GM12878 (cell line): ENCODE results near the gene ITGA6. TPM values are rescaled to one million over a fixed set of nuclear protein-coding genes. Genes with fewer than 3 reads are reported as not detected.

Source experiments
- ATAC-seq: fragments of 200-7000 bp; cut with Tn5 transposase; 3 replicates; pipeline ENCODE4 v1.9.1; 2020; ENCODE audit warnings: mild to moderate bottlenecking, moderate library complexity
- BruUV-seq: library from RNA; stranded (reverse); fragments of 400-500 nt; replicated peaks from 2 replicates; lab custom pipeline; 2021; lab: Mats Ljungman, UMichigan
- CTCF ChIA-PET: fragments of 300-600 bp; sonication (Branson Sonifier 250); formaldehyde crosslinking; extraction: SDS; loops from one replicate; lab custom pipeline; 2021; ENCODE audit warnings: inconsistent platforms; lab: Yijun Ruan, JAX
- POLR2A ChIA-PET: fragments of 350-600 bp; formaldehyde crosslinking; extraction: SDS; loops from one replicate; lab custom pipeline; 2021; ENCODE audit warnings: inconsistent platforms; lab: Charles Lee
- RAD21 ChIA-PET: fragments of 300-600 bp; sonication (Branson Sonifier 250); formaldehyde crosslinking; loops from one replicate; lab custom pipeline; 2023; ENCODE audit warnings: antibody characterized with exemption; ENCODE audit not compliant: unreplicated experiment; lab: Charles Lee
- SMC1A ChIA-PET: fragments of 300-600 bp; sonication (Branson Sonifier 250); formaldehyde crosslinking; loops from one replicate; lab custom pipeline; 2023; ENCODE audit not compliant: unreplicated experiment, uncharacterized antibody; lab: Charles Lee
- DNase-seq: peaks from one replicate; pipeline ENCODE4 v3.0.0-alpha.2; 2011; ENCODE audit warnings: low read depth, low spot score
- FAIRE-seq: peaks from 3 replicates; lab custom pipeline; 2011; peaks lifted over from hg19 to GRCh38; lab: Jason Lieb, UNC
- H2AFZ ChIP-seq: 2 replicates; pipeline ENCODE4 v1.6.0; 2011; ENCODE audit warnings: low read depth, low read length, control low read depth; ENCODE audit not compliant: control insufficient read depth
- H3K27ac ChIP-seq: 2 replicates; pipeline ENCODE4 v1.5.1; 2011; ENCODE audit warnings: control low read depth; ENCODE audit not compliant: control insufficient read depth, insufficient read depth
- H3K27me3 ChIP-seq, 2 experiments: replicated peaks in 1 of 2; 2 replicates each; pipeline versions ENCODE4 v1.6.0 to v1.6.1; 2011; ENCODE audit warnings: low read length in 1 of 2; ENCODE audit not compliant: control insufficient read depth in 2 of 2, insufficient read depth in 2 of 2
- H3K36me3 ChIP-seq, 2 experiments: 2 replicates each; pipeline ENCODE4 v1.5.1; 2011; ENCODE audit warnings: low read length in 1 of 2; ENCODE audit not compliant: control insufficient read depth in 2 of 2, insufficient read depth in 2 of 2
- H3K4me1 ChIP-seq: 2 replicates; pipeline ENCODE4 v1.6.1; 2011; ENCODE audit warnings: mild to moderate bottlenecking, low read length, moderate library complexity, mixed read lengths; ENCODE audit not compliant: control insufficient read depth, insufficient read depth
- H3K4me2 ChIP-seq: 2 replicates; pipeline ENCODE4 v1.6.0; 2011; ENCODE audit warnings: control low read depth; ENCODE audit not compliant: control insufficient read depth, insufficient read depth
- H3K4me3 ChIP-seq: fragments of 200-600 bp; sonication (generic); 2 replicates; pipeline ENCODE4 v1.5.1; 2016
- H3K79me2 ChIP-seq: 2 replicates; pipeline ENCODE4 v1.6.0; 2011; ENCODE audit warnings: low read length; ENCODE audit not compliant: control insufficient read depth, insufficient read depth
- H3K9ac ChIP-seq: 2 replicates; pipeline ENCODE4 v1.8.0; 2011; ENCODE audit warnings: low read length, control low read depth, mixed read lengths; ENCODE audit not compliant: control insufficient read depth, insufficient read depth
- H3K9me3 ChIP-seq: replicated peaks from 3 replicates; pipeline ENCODE4 v1.5.1; 2011; ENCODE audit warnings: mild to moderate bottlenecking, low read length; ENCODE audit not compliant: control insufficient read depth, insufficient read depth
- H4K20me1 ChIP-seq: 2 replicates; pipeline ENCODE4 v1.6.0; 2011; ENCODE audit not compliant: control insufficient read depth, insufficient read depth
- BACH1 ChIP-seq: fragments of 450-650 bp; IDR thresholded peaks from 2 replicates; pipeline ENCODE4 v1.6.1; 2017; ENCODE audit warnings: mild to moderate bottlenecking, borderline replicate concordance
- E2F8 ChIP-seq: fragments of 450-650 bp; IDR thresholded peaks from 2 replicates; pipeline ENCODE4 v1.6.1; 2018; ENCODE audit warnings: mild to moderate bottlenecking, low read depth, moderate library complexity; ENCODE audit not compliant: partially characterized antibody
- EZH2 ChIP-seq: IDR thresholded peaks from 2 replicates; pipeline ENCODE4 v1.6.1; 2012; ENCODE audit warnings: low read depth, mild to moderate bottlenecking, control low read depth, inconsistent platforms, low read length, borderline replicate concordance; ENCODE audit not compliant: control insufficient read depth
- HDAC2 ChIP-seq: fragments of 200-600 bp; sonication (generic); IDR thresholded peaks from 2 replicates; pipeline ENCODE4 v1.6.1; 2017
- IKZF1 ChIP-seq: fragments of 450-650 bp; conservative IDR thresholded peaks from 2 replicates; pipeline ENCODE4 v1.6.1; 2017; ENCODE audit warnings: antibody characterized with exemption, mild to moderate bottlenecking
- MXI1 ChIP-seq: fragments of 150-350 bp; IDR thresholded peaks from 2 replicates; pipeline ENCODE4 v1.6.1; 2011; ENCODE audit warnings: low read depth, mild to moderate bottlenecking, inconsistent platforms, low read length, improper control_type of control experiment
- MYB ChIP-seq: fragments of 150-350 bp; IDR thresholded peaks from 2 replicates; pipeline ENCODE4 v1.6.1; 2014; ENCODE audit warnings: mild to moderate bottlenecking, low read depth, low read length, borderline replicate concordance
- PAX5 ChIP-seq: IDR thresholded peaks from 2 replicates; pipeline ENCODE4 v1.6.1; 2011; ENCODE audit warnings: low read depth, low read length, borderline replicate concordance
- PAX8 ChIP-seq: fragments of 450-650 bp; IDR thresholded peaks from 2 replicates; pipeline ENCODE4 v1.6.1; 2017; ENCODE audit warnings: mild to moderate bottlenecking, moderate library complexity
- POLR2AphosphoS5 ChIP-seq: IDR thresholded peaks from 2 replicates; pipeline ENCODE4 v1.6.1; 2011; ENCODE audit warnings: mild to moderate bottlenecking, low read length, inconsistent platforms
- RELB ChIP-seq: fragments of 450-650 bp; IDR thresholded peaks from 2 replicates; pipeline ENCODE4 v1.6.1; 2017; ENCODE audit warnings: low read depth, mild to moderate bottlenecking, moderate library complexity
- SREBF2 ChIP-seq: IDR thresholded peaks from 2 replicates; pipeline ENCODE4 v1.6.1; 2012; ENCODE audit warnings: mild to moderate bottlenecking, low read length
- YY1 ChIP-seq: IDR thresholded peaks from 2 replicates; pipeline ENCODE4 v1.6.1; 2011; ENCODE audit warnings: low read depth, mild to moderate bottlenecking, low read length
- ZNF622 ChIP-seq: fragments of 450-650 bp; IDR thresholded peaks from 2 replicates; pipeline ENCODE4 v1.6.1; 2017; ENCODE audit warnings: mild to moderate bottlenecking, inconsistent platforms
- WGBS: methylation state at CpG from one replicate; pipeline ENCODE4 v1.1.6; 2016; ENCODE audit warnings: low lambda C conversion rate; ENCODE audit not compliant: insufficient replicate concordance, insufficient coverage; ENCODE audit errors: missing lambda C conversion rate; 5-methylcytosine and 5-hydroxymethylcytosine counted together
- in situ Hi-C: fragments of 300-500 bp; cut with MboI; formaldehyde crosslinking; loops from 9 replicates; pipeline ENCODE4 v1.14.3; 2018; ENCODE audit warnings: mixed read lengths
- intact Hi-C: fragments of 100-400 bp; cut with micrococcal nuclease; formaldehyde crosslinking; loops from one replicate; pipeline ENCODE4 v1.14.2; 2022; ENCODE audit not compliant: unreplicated experiment
- polyA plus RNA-seq, 11 experiments: library from polyadenylated mRNA; depleted of rRNA in 4 of 11; unstranded in 6 of 11; stranded (reverse) in 5 of 11; fragments of >200 nt; fragmentation: Nextera tagmentation in 4 of 11; fragmentation: Illumina TruSeq in 1 of 11; extraction: Ambion mirVana in 4 of 11; extraction: Trizol in 1 of 11; gene quantifications; 1 replicate in 1 of 11; 2 replicates in 10 of 11; pipeline versions ENCODE4 v1.2.1 to v1.2.3, GENCODE V29; 2011 to 2016; ENCODE audit warnings: inconsistent platforms in 2 of 11, missing spikeins in 2 of 11, low read depth in 1 of 11
- total RNA-seq, 4 experiments: library from RNA; depleted of rRNA in 3 of 4; stranded (reverse); fragments of >200 nt in 3 of 4; fragmentation: Illumina TruSeq in 1 of 4; extraction: Trizol in 1 of 4; gene quantifications; 2 replicates each; pipeline versions ENCODE4 v1.2.1 to v1.2.3, GENCODE V29; 2013 to 2021

Gene ITGA6
- total and polyA plus RNA-seq, 10 of the 15 experiments (the other 5 are each of a cell fraction or from before 2014, with no cell fraction given): 0.01 to 0.36 (median 0.14) TPM; not detected in 2

- no peak overlapping the region for H3K27ac ChIP-seq
- H3K9ac ChIP-seq: no peak overlapping the region
- POLR2A ChIA-PET: no interaction called here
- H3K4me1 ChIP-seq: no peaks in the 10 kb centered on the region
- CTCF ChIA-PET: no interaction called here
- no peak overlapping the region for H3K4me2 ChIP-seq
- ATAC-seq: no peak
- no peaks in the 10 kb centered on the region; a peak in 2 of 4 replicates for H3K27me3 ChIP-seq
- no peak overlapping the region for H3K4me3 ChIP-seq
- WGBS: 0% methylated on average over 1 of the region's 1 CpG
- H3K36me3 ChIP-seq: no peaks in the 10 kb centered on the region
- RAD21 ChIA-PET: no interaction called here
- in situ Hi-C loops (no loop called here), intact Hi-C loops (no loop called here)
- SMC1A ChIA-PET: no interaction called here
- no peaks in the 10 kb centered on the region for H4K20me1 ChIP-seq
- BruUV-seq: no TSS peak
- no peak for TF ChIP-seq ZNF622
- no peak for TF ChIP-seq RELB
- H3K9me3 ChIP-seq: no peaks in the 10 kb centered on the region
- no peaks in the 10 kb centered on the region for H3K79me2 ChIP-seq
- H2AFZ ChIP-seq: no peak overlapping the region
- no peak for FAIRE-seq
- DNase-seq: no peak
These were observed 33.4 kb upstream of the ITGA6 start for GRCh38 chr2:172394002-172394401.

GRCh38 chr2:172395503-172395902 is 31.9 kb upstream of the ITGA6 start:
- Histone ChIP-seq H3K4me1 (no peaks in the 10 kb centered on the region), H3K27ac (no peak overlapping the region), H4K20me1 (no peaks in the 10 kb centered on the region), H3K36me3 (no peaks in the 10 kb centered on the region), H3K27me3 (no peaks in the 10 kb centered on the region; a peak in 2 of 4 replicates), H3K4me2 (no peak overlapping the region), H3K4me3 (no peak overlapping the region), H3K9me3 (no peaks in the 10 kb centered on the region), H3K9ac (no peak overlapping the region), H2AFZ (no peak overlapping the region), H3K79me2 (no peaks in the 10 kb centered on the region)
- in situ Hi-C loops (no loop called here), intact Hi-C loops (no loop called here)
- FAIRE-seq: no peak
- ChIA-PET CTCF (interaction anchor here (0.7 kb wide), 1 partner anchor 418 kb away, joined by 3 read pairs; no protein-coding TSS in a partner anchor), RAD21 (no interaction called here), SMC1A (interaction anchor here (1.2 kb wide), 1 partner anchor 11 kb away, joined by 3 read pairs; no protein-coding TSS in a partner anchor), POLR2A (interaction anchor here (0.6 kb wide), 1 partner anchor 1145 kb away, joined by 5 read pairs; no protein-coding TSS in a partner anchor)
- no TSS peak for BruUV-seq
- DNase-seq: no peak
- WGBS: 0% methylated on average over 3 of the region's 3 CpGs
- ATAC-seq: no peak
- TF ChIP-seq IKZF1: no peak
- no peak for TF ChIP-seq MXI1
- no peak for TF ChIP-seq YY1
- no peak for TF ChIP-seq POLR2AphosphoS5
- TF ChIP-seq EZH2: no peak
- no peak for TF ChIP-seq SREBF2
- no peak for TF ChIP-seq E2F8
- no peak for TF ChIP-seq MYB
- no peak for TF ChIP-seq PAX5
- no peak for TF ChIP-seq BACH1
- TF ChIP-seq HDAC2: no peak
- TF ChIP-seq PAX8: no peak
